ENCODE measurements around the gene HLA-E. TPM values are rescaled to one million over a fixed set of nuclear protein-coding genes. Genes with fewer than 3 reads are reported as not detected.
A peak's percentile ranks its signal among the peaks of the same experiment; 100 is the strongest.

The HLA-E gene
- total RNA-seq, 1 experiment from 2014 or later: 41.1 TPM

GRCh38 chr6:30444451-30444742 is 44.9 kb upstream of the HLA-E start:
- TF ChIP-seq EZH2 (IDR thresholded peaks at IDR 0.05; ENCODE audit: borderline replicate concordance, low read depth, low read length, poor library complexity, severe bottlenecking) (no peak), CTCF (conservative IDR thresholded peaks at IDR 0.05; ENCODE audit: low read depth, low read length) (no peak)
- Histone ChIP-seq H3K36me3 (ENCODE audit: insufficient read depth, low read length, poor library complexity, severe bottlenecking) (no peaks in the 10 kb centered on the region), H3K27ac (ENCODE audit: low read depth, low read length, poor library complexity, severe bottlenecking) (no peak overlapping the region), H3K4me3 (ENCODE audit: low read depth, low read length, poor library complexity, severe bottlenecking) (no peak overlapping the region), H3K27me3 (replicated peaks; ENCODE audit: insufficient read depth, low read depth, low read length, poor library complexity) (peaks cover 99% of the 10 kb centered on the region), H3K4me1 (ENCODE audit: insufficient read depth, low read length, poor library complexity, severe bottlenecking) (no peaks in the 10 kb centered on the region), H3K9me3 (ENCODE audit: low read depth, low read length, poor library complexity, severe bottlenecking) (no peaks in the 10 kb centered on the region)
- no peak for DNase-seq (ENCODE audit: low spot score)
- ChIA-PET CTCF (no interaction called here), POLR2A (ENCODE audit: low non-redundant PET) (no interaction called here)
- intact Hi-C loops (cut with micrococcal nuclease; ENCODE audit: unreplicated experiment): loop anchor here (10.0 kb wide), 1 partner anchor 90 kb away; no protein-coding TSS in a partner anchor
- BruUV-seq (replicated peaks): no TSS peak

- H3K9me3 ChIP-seq (ENCODE audit: low read depth, low read length, poor library complexity, severe bottlenecking): no peaks in the 10 kb centered on the region
- no peak overlapping the region for H3K4me3 ChIP-seq (ENCODE audit: low read depth, low read length, poor library complexity, severe bottlenecking)
- BruUV-seq (replicated peaks): no TSS peak
- CTCF ChIA-PET: no interaction called here
- H3K36me3 ChIP-seq (ENCODE audit: insufficient read depth, low read length, poor library complexity, severe bottlenecking): no peaks in the 10 kb centered on the region
- no peak for DNase-seq (ENCODE audit: low spot score)
- peaks cover 99% of the 10 kb centered on the region for H3K27me3 ChIP-seq (replicated peaks; ENCODE audit: insufficient read depth, low read depth, low read length, poor library complexity)
- POLR2A ChIA-PET (ENCODE audit: low non-redundant PET): no interaction called here
- H3K27ac ChIP-seq (ENCODE audit: low read depth, low read length, poor library complexity, severe bottlenecking): no peak overlapping the region
- intact Hi-C loops (cut with micrococcal nuclease; ENCODE audit: unreplicated experiment): loop anchor here (10.0 kb wide), 1 partner anchor 91 kb away; no protein-coding TSS in a partner anchor
- TF ChIP-seq EZH2 (IDR thresholded peaks at IDR 0.05; ENCODE audit: borderline replicate concordance, low read depth, low read length, poor library complexity, severe bottlenecking): no peak
- no peak for TF ChIP-seq CTCF (conservative IDR thresholded peaks at IDR 0.05; ENCODE audit: low read depth, low read length)
- H3K4me1 ChIP-seq (ENCODE audit: insufficient read depth, low read length, poor library complexity, severe bottlenecking): no peaks in the 10 kb centered on the region
These were observed 43.0 kb upstream of the HLA-E start for GRCh38 chr6:30446259-30446658.

GRCh38 chr6:30447237-30447636 is 42.1 kb upstream of the HLA-E start:
- Histone ChIP-seq H3K4me3 (ENCODE audit: low read depth, low read length, poor library complexity, severe bottlenecking) (no peak overlapping the region), H3K27ac (ENCODE audit: low read depth, low read length, poor library complexity, severe bottlenecking) (no peak overlapping the region), H3K9me3 (ENCODE audit: low read depth, low read length, poor library complexity, severe bottlenecking) (no peaks in the 10 kb centered on the region), H3K36me3 (ENCODE audit: insufficient read depth, low read length, poor library complexity, severe bottlenecking) (no peaks in the 10 kb centered on the region), H3K4me1 (ENCODE audit: insufficient read depth, low read length, poor library complexity, severe bottlenecking) (no peaks in the 10 kb centered on the region), H3K27me3 (replicated peaks; ENCODE audit: insufficient read depth, low read depth, low read length, poor library complexity) (peaks cover 96% of the 10 kb centered on the region)
- DNase-seq (ENCODE audit: low spot score): peak; percentile 65
- ChIA-PET POLR2A (ENCODE audit: low non-redundant PET) (no interaction called here), CTCF (no interaction called here)
- no TSS peak for BruUV-seq (replicated peaks)
- TF ChIP-seq EZH2 (IDR thresholded peaks at IDR 0.05; ENCODE audit: borderline replicate concordance, low read depth, low read length, poor library complexity, severe bottlenecking) (no peak), CTCF (conservative IDR thresholded peaks at IDR 0.05; ENCODE audit: low read depth, low read length) (peak; percentile 53)
- intact Hi-C loops (cut with micrococcal nuclease; ENCODE audit: unreplicated experiment): loop anchor here (10.0 kb wide), 1 partner anchor 92 kb away; no protein-coding TSS in a partner anchor

All from A673 (cell line).